Measurements from ENCODE around the gene RAPGEF5. TPM values are rescaled to one million over a fixed set of nuclear protein-coding genes. Genes with fewer than 3 reads are reported as not detected.
A peak's percentile ranks its signal among the peaks of the same experiment; 100 is the strongest.

The RAPGEF5 gene
- polyA plus RNA-seq (2013), result 1.8 and 2.0 TPM in 2 replicates

DNA sequence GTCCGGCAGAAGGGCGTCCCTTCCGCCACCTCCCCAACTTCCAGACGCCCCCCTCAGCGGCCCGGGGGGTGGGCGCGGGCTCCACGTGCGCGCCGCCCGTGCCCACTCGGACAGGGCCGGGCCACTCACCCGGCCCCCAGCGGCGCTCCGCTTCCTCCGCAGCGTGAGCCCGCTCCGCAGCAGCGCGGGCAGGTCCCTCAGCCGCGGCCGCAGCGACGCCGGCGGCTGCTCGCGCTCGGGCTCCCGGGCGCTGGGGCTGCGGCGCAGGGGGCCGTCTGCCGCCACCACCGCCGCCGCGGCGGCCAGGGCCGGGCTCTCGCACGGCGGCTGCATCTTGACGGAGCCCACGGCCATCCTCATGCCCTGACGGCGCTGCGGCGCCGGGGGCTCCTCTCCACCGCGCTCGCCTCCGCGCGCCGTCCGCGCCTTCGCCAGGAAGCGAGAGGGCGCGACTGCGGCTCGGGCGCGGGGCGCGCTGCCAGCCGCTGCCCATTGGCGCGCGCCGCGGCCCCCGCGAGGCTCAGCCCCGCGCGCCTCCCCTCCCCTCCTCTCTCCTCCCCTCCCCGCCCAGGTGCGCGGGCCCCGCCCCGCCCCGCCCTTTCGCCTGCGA is at the start of gene RAPGEF5:
Gene RAPGEF5, minus strand, starts transcription at position 454 of the 610 bp plus-strand sequence. Its CDS starts 94 bp downstream, at position 360.
- Histone ChIP-seq H3K18ac (ENCODE audit: low read length) (peak within 1 kb of the TSS; percentile 75), H3K79me1 (ENCODE audit: low read length) (peaks cover 2% of the 10 kb centered on the region), H3K27ac (ENCODE audit: low read depth, low read length) (no peak within 1 kb of the TSS), H3K36me3 (ENCODE audit: control insufficient read depth in 1 of 2, insufficient read depth in 2 of 2, low read length in 2 of 2) (no peaks in the 10 kb centered on the region), H3K9ac (ENCODE audit: low read length) (peak within 1 kb of the TSS; percentile 25), H3K4me3 (ENCODE audit: low read depth, low read length) (peak within 1 kb of the TSS; percentile 75), H3K27me3 (ENCODE audit: insufficient read depth, low read length) (no peaks in the 10 kb centered on the region), H2BK120ac (ENCODE audit: insufficient read depth, low read length, poor library complexity) (peak within 1 kb of the TSS; percentile 60), H3K14ac (ENCODE audit: low read length) (peak within 1 kb of the TSS; percentile 69), H3K79me2 (ENCODE audit: control insufficient read depth, insufficient read depth, low read length, poor library complexity) (no peaks in the 10 kb centered on the region), H4K91ac (ENCODE audit: low read depth, low read length) (peak within 1 kb of the TSS; percentile 42), H3K4ac (ENCODE audit: low read depth, low read length) (no peak within 1 kb of the TSS), H4K12ac (ENCODE audit: low read depth, low read length) (peak within 1 kb of the TSS; percentile 31), H2BK12ac (ENCODE audit: low read length) (peak within 1 kb of the TSS; percentile 67), H3K9me3 (ENCODE audit: insufficient read depth, low read depth, low read length) (no peaks in the 10 kb centered on the region), H3K4me2 (ENCODE audit: low read length) (peak within 1 kb of the TSS; percentile 84), H2AFZ (ENCODE audit: insufficient read depth, low read length, poor library complexity) (peak within 1 kb of the TSS; percentile 58), H4K8ac (ENCODE audit: low read depth, low read length) (no peak within 1 kb of the TSS), H2AK5ac (ENCODE audit: low read length) (no peak within 1 kb of the TSS), H3K23ac (ENCODE audit: low read length) (no peak within 1 kb of the TSS), H2BK5ac (ENCODE audit: low read depth, low read length, poor library complexity) (peak within 1 kb of the TSS; percentile 23), H3K4me1 (ENCODE audit: control insufficient read depth in 1 of 2, insufficient read depth in 2 of 2, low read length in 2 of 2) (peaks cover 12 to 13% of the 10 kb centered on the region in 2 experiments)
- no CpG with 5 or more reads among the region's 95 CpGs for WGBS (ENCODE audit: extremely low coverage, insufficient coverage, insufficient read length)
- peak in 1 of 2 donors; percentile 29 for DNase-seq

GRCh38 chr7:22406715-22407114 is 49.8 kb upstream of the RAPGEF5 start:
- no peak overlapping the region for H2BK120ac ChIP-seq (ENCODE audit: insufficient read depth, low read length, poor library complexity)
- H2BK5ac ChIP-seq (ENCODE audit: low read depth, low read length, poor library complexity), result no peak overlapping the region
- H3K27ac ChIP-seq (ENCODE audit: low read depth, low read length), result no peak overlapping the region
- H4K12ac ChIP-seq (ENCODE audit: low read depth, low read length), result no peak overlapping the region
- H3K14ac ChIP-seq (ENCODE audit: low read length), result no peak overlapping the region
- H3K18ac ChIP-seq (ENCODE audit: low read length), result no peak overlapping the region
- H2AFZ ChIP-seq (ENCODE audit: insufficient read depth, low read length, poor library complexity), result no peak overlapping the region
- no peak overlapping the region for H3K4me2 ChIP-seq (ENCODE audit: low read length)
- no peak overlapping the region for H3K4me3 ChIP-seq (ENCODE audit: low read depth, low read length)
- DNase-seq, result no peak
- H3K4ac ChIP-seq (ENCODE audit: low read depth, low read length), result no peak overlapping the region
- no peak overlapping the region for H2AK5ac ChIP-seq (ENCODE audit: low read length)
- H3K23ac ChIP-seq (ENCODE audit: low read length), result no peak overlapping the region
- H2BK12ac ChIP-seq (ENCODE audit: low read length), result no peak overlapping the region
- H3K27me3 ChIP-seq (ENCODE audit: insufficient read depth, low read length), result no peaks in the 10 kb centered on the region
- H3K4me1 ChIP-seq (ENCODE audit: control insufficient read depth in 1 of 2, insufficient read depth in 2 of 2, low read length in 2 of 2), result peaks cover 3% of the 10 kb centered on the region in 2 experiments
- no peak overlapping the region for H3K9ac ChIP-seq (ENCODE audit: low read length)
- WGBS (ENCODE audit: extremely low coverage, insufficient coverage, insufficient read length), result no CpG with 5 or more reads among the region's 4 CpGs
- no peak overlapping the region for H4K8ac ChIP-seq (ENCODE audit: low read depth, low read length)
- H4K91ac ChIP-seq (ENCODE audit: low read depth, low read length), result no peak overlapping the region
- peaks cover 2% of the 10 kb centered on the region for H3K9me3 ChIP-seq (ENCODE audit: insufficient read depth, low read depth, low read length)
- no peaks in the 10 kb centered on the region for H3K79me1 ChIP-seq (ENCODE audit: low read length)
- H3K36me3 ChIP-seq (ENCODE audit: control insufficient read depth in 1 of 2, insufficient read depth in 2 of 2, low read length in 2 of 2), result no peaks in the 10 kb centered on the region
- H3K79me2 ChIP-seq (ENCODE audit: control insufficient read depth, insufficient read depth, low read length, poor library complexity), result no peaks in the 10 kb centered on the region

GRCh38 chr7:22404421-22405023 is 47.6 kb upstream of the RAPGEF5 start:
- Histone ChIP-seq H4K8ac (ENCODE audit: low read depth, low read length) (no peak overlapping the region), H3K18ac (ENCODE audit: low read length) (no peak overlapping the region), H3K4ac (ENCODE audit: low read depth, low read length) (no peak overlapping the region), H2BK12ac (ENCODE audit: low read length) (no peak overlapping the region), H3K14ac (ENCODE audit: low read length) (no peak overlapping the region), H3K4me3 (ENCODE audit: low read depth, low read length) (no peak overlapping the region), H3K4me1 (ENCODE audit: control insufficient read depth in 1 of 2, insufficient read depth in 2 of 2, low read length in 2 of 2) (peaks cover 3% of the 10 kb centered on the region in 2 experiments), H3K4me2 (ENCODE audit: low read length) (no peak overlapping the region), H2AFZ (ENCODE audit: insufficient read depth, low read length, poor library complexity) (no peak overlapping the region), H3K27ac (ENCODE audit: low read depth, low read length) (no peak overlapping the region), H3K27me3 (ENCODE audit: insufficient read depth, low read length) (no peaks in the 10 kb centered on the region), H3K23ac (ENCODE audit: low read length) (no peak overlapping the region), H3K36me3 (ENCODE audit: control insufficient read depth in 1 of 2, insufficient read depth in 2 of 2, low read length in 2 of 2) (no peaks in the 10 kb centered on the region), H3K9me3 (ENCODE audit: insufficient read depth, low read depth, low read length) (peaks cover 2% of the 10 kb centered on the region), H4K91ac (ENCODE audit: low read depth, low read length) (peak overlapping the region; percentile 4), H4K12ac (ENCODE audit: low read depth, low read length) (no peak overlapping the region), H2AK5ac (ENCODE audit: low read length) (no peak overlapping the region), H3K79me1 (ENCODE audit: low read length) (no peaks in the 10 kb centered on the region), H2BK5ac (ENCODE audit: low read depth, low read length, poor library complexity) (peak overlapping the region; percentile 60), H3K9ac (ENCODE audit: low read length) (no peak overlapping the region), H2BK120ac (ENCODE audit: insufficient read depth, low read length, poor library complexity) (no peak overlapping the region), H3K79me2 (ENCODE audit: control insufficient read depth, insufficient read depth, low read length, poor library complexity) (no peaks in the 10 kb centered on the region)
- no peak for DNase-seq
- no CpG with 5 or more reads among the region's 3 CpGs for WGBS (ENCODE audit: extremely low coverage, insufficient coverage, insufficient read length)

- Histone ChIP-seq H3K4ac (ENCODE audit: low read depth, low read length) (no peak overlapping the region), H3K4me1 (ENCODE audit: control insufficient read depth in 1 of 2, insufficient read depth in 2 of 2, low read length in 2 of 2) (peaks cover 3% of the 10 kb centered on the region in 2 experiments), H4K8ac (ENCODE audit: low read depth, low read length) (no peak overlapping the region), H3K4me2 (ENCODE audit: low read length) (no peak overlapping the region), H3K9me3 (ENCODE audit: insufficient read depth, low read depth, low read length) (peaks cover 2% of the 10 kb centered on the region), H4K12ac (ENCODE audit: low read depth, low read length) (no peak overlapping the region), H3K79me2 (ENCODE audit: control insufficient read depth, insufficient read depth, low read length, poor library complexity) (no peaks in the 10 kb centered on the region), H3K27me3 (ENCODE audit: insufficient read depth, low read length) (no peaks in the 10 kb centered on the region), H3K79me1 (ENCODE audit: low read length) (no peaks in the 10 kb centered on the region), H2AFZ (ENCODE audit: insufficient read depth, low read length, poor library complexity) (no peak overlapping the region), H4K91ac (ENCODE audit: low read depth, low read length) (no peak overlapping the region), H3K36me3 (ENCODE audit: control insufficient read depth in 1 of 2, insufficient read depth in 2 of 2, low read length in 2 of 2) (no peaks in the 10 kb centered on the region), H3K4me3 (ENCODE audit: low read depth, low read length) (no peak overlapping the region), H3K14ac (ENCODE audit: low read length) (no peak overlapping the region), H3K27ac (ENCODE audit: low read depth, low read length) (no peak overlapping the region), H2BK12ac (ENCODE audit: low read length) (peak overlapping the region; percentile 32), H3K23ac (ENCODE audit: low read length) (no peak overlapping the region), H3K9ac (ENCODE audit: low read length) (no peak overlapping the region), H2BK120ac (ENCODE audit: insufficient read depth, low read length, poor library complexity) (no peak overlapping the region), H2AK5ac (ENCODE audit: low read length) (no peak overlapping the region), H3K18ac (ENCODE audit: low read length) (no peak overlapping the region), H2BK5ac (ENCODE audit: low read depth, low read length, poor library complexity) (no peak overlapping the region)
- no CpG with 5 or more reads among the region's 2 CpGs for WGBS (ENCODE audit: extremely low coverage, insufficient coverage, insufficient read length)
- no peak for DNase-seq
These were observed 46.4 kb upstream of the RAPGEF5 start for GRCh38 chr7:22403344-22403743.

All from trophoblast cell (in vitro differentiated cells and primary cell).